Measurements from ENCODE around the gene EFCAB14.

DNA sequence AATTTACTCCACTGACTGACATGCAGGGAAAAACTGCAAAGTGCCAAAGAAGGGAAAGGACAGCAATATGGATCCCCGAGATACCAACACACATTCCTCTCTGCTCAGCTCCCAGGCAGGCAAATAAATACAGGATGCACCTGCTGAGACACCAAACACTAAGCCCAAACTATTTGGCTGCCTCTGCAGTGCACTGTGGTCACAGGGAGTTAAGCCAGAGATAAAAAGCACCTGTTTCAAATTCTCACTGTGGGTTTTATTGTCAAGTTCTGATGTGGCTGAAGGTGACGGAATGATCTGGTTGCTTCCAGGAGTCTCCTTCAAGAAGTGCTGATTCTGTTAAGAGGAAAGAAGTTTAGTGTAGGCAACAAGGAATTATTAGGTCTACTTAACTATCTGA lies 29.6 kb downstream of the EFCAB14 start:
- TF ChIP-seq, protein P1, sequence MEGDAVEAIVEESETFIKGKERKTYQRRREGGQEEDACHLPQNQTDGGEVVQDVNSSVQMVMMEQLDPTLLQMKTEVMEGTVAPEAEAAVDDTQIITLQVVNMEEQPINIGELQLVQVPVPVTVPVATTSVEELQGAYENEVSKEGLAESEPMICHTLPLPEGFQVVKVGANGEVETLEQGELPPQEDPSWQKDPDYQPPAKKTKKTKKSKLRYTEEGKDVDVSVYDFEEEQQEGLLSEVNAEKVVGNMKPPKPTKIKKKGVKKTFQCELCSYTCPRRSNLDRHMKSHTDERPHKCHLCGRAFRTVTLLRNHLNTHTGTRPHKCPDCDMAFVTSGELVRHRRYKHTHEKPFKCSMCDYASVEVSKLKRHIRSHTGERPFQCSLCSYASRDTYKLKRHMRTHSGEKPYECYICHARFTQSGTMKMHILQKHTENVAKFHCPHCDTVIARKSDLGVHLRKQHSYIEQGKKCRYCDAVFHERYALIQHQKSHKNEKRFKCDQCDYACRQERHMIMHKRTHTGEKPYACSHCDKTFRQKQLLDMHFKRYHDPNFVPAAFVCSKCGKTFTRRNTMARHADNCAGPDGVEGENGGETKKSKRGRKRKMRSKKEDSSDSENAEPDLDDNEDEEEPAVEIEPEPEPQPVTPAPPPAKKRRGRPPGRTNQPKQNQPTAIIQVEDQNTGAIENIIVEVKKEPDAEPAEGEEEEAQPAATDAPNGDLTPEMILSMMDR (IDR thresholded peaks at IDR 0.05; ENCODE audit: poor library complexity), result no peak
- no peak for TF ChIP-seq EZH2phosphoT487 (IDR thresholded peaks at IDR 0.05; ENCODE audit: low read depth, severe bottlenecking, unreplicated experiment)
- TF ChIP-seq EZH2 (IDR thresholded peaks at IDR 0.05; ENCODE audit: borderline replicate concordance), result no peak
